Parathyroid adenoma (tissue), 2 donors: Measurements from ENCODE around the gene P2RY1.

Experiments used
- H2AFZ ChIP-seq: fragments of 300-600 bp; sonication (generic); one replicate; pipeline ENCODE4 v1.7.0; 2017; ENCODE audit warnings: antibody characterized with exemption, mild to moderate bottlenecking
- H3K27ac ChIP-seq: fragments of 300-600 bp; sonication (generic); one replicate; pipeline ENCODE4 v1.7.0; 2017
- H3K27me3 ChIP-seq: fragments of 300-600 bp; sonication (generic); one replicate; pipeline ENCODE4 v1.7.0; 2017; ENCODE audit warnings: low read length; ENCODE audit not compliant: control insufficient read depth, insufficient read depth
- H3K36me3 ChIP-seq: fragments of 300-600 bp; sonication (generic); one replicate; pipeline ENCODE4 v1.7.0; 2017; ENCODE audit warnings: low read length; ENCODE audit not compliant: control insufficient read depth, insufficient read depth
- H3K4me1 ChIP-seq: fragments of 300-600 bp; sonication (generic); one replicate; pipeline ENCODE4 v1.7.0; 2017; ENCODE audit warnings: control low read depth
- H3K4me2 ChIP-seq: fragments of 300-600 bp; sonication (generic); one replicate; pipeline ENCODE4 v1.7.0; 2017; ENCODE audit warnings: low read length
- H3K4me3 ChIP-seq: fragments of 300-600 bp; sonication (generic); one replicate; pipeline ENCODE4 v1.7.0; 2017; ENCODE audit warnings: low read depth, low read length
- H3K79me2 ChIP-seq: fragments of 300-600 bp; sonication (generic); one replicate; pipeline ENCODE4 v1.7.0; 2017; ENCODE audit warnings: control low read depth
- H3K9ac ChIP-seq: fragments of 300-600 bp; sonication (generic); one replicate; pipeline ENCODE4 v1.7.0; 2017; ENCODE audit warnings: mild to moderate bottlenecking
- H3K9me3 ChIP-seq: fragments of 300-600 bp; sonication (generic); one replicate; pipeline ENCODE4 v1.7.0; 2017; ENCODE audit warnings: low read length; ENCODE audit not compliant: control insufficient read depth
- CTCF ChIP-seq: fragments of 300-600 bp; sonication (generic); IDR thresholded peaks from one replicate; pipeline ENCODE4 v1.7.0; 2017; ENCODE audit warnings: antibody characterized with exemption, mild to moderate bottlenecking
- donor health status: primary hyperparathyroidism.

The P2RY1 gene, protein sequence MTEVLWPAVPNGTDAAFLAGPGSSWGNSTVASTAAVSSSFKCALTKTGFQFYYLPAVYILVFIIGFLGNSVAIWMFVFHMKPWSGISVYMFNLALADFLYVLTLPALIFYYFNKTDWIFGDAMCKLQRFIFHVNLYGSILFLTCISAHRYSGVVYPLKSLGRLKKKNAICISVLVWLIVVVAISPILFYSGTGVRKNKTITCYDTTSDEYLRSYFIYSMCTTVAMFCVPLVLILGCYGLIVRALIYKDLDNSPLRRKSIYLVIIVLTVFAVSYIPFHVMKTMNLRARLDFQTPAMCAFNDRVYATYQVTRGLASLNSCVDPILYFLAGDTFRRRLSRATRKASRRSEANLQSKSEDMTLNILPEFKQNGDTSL

GRCh38 chr3:152834776-152835600, at the start of gene P2RY1:
Gene P2RY1, plus strand, starts transcription at chr3:152835131. Its CDS starts 652 bp downstream, at chr3:152835783.
- TF ChIP-seq CTCF = no peak
- no peaks in the 10 kb centered on the region for H3K27me3 ChIP-seq
- no peaks in the 10 kb centered on the region for H3K4me1 ChIP-seq
- H3K27ac ChIP-seq = no peak within 1 kb of the TSS
- H3K4me2 ChIP-seq = peak within 1 kb of the TSS; percentile 70
- H3K79me2 ChIP-seq = no peaks in the 10 kb centered on the region
- no peaks in the 10 kb centered on the region for H3K9me3 ChIP-seq
- H3K36me3 ChIP-seq = no peaks in the 10 kb centered on the region
- peak within 1 kb of the TSS; percentile 61 for H2AFZ ChIP-seq
- H3K4me3 ChIP-seq = peak within 1 kb of the TSS; percentile 67
- H3K9ac ChIP-seq = no peak within 1 kb of the TSS

- Histone ChIP-seq H3K4me1 (no peaks in the 10 kb centered on the region), H3K79me2 (no peaks in the 10 kb centered on the region), H3K4me2 (no peak overlapping the region), H2AFZ (no peak overlapping the region), H3K4me3 (no peak overlapping the region), H3K36me3 (no peaks in the 10 kb centered on the region), H3K27ac (no peak overlapping the region), H3K9ac (no peak overlapping the region), H3K9me3 (no peaks in the 10 kb centered on the region), H3K27me3 (no peaks in the 10 kb centered on the region)
- no peak for TF ChIP-seq CTCF
Measured at GRCh38 chr3:152786977-152787681, 47.8 kb upstream of the P2RY1 start.

DNA sequence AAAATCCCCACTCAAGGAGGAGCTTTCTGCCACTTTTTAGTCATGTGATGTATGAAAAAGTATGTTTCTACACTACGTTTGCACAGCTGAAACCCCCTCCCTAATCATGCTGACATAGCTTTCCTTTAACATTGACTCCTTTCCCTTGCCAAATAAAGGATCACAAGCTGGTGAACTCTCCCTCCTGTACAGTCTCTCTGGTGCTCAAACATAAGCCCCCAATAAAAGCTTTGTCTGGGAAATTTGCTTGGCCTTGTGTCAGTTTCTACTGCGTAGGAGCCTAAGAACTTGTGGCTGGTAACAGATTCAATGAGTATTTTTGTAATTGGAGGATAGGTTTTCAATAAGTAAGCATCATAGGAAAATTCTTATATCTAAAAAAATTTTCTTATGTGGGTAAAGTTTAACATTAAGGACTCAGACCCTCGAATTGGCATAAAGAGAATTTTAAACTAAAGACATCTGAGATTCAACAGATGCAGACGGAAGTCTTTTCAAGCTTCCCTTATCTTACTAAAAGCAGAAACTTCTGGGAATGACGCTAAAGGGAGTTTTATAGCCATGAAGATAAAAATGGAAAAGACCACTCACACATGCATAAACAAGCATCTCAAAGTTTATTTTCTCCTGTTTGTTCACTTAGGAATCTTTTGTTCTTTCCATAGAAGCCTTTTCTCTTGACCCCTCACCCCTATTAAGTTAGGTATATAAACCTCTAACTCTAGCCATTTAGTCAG, 44.1 kb upstream of the P2RY1 start:
- Histone ChIP-seq H3K27ac (no peak overlapping the region), H3K9ac (no peak overlapping the region), H3K36me3 (no peaks in the 10 kb centered on the region), H3K4me1 (no peaks in the 10 kb centered on the region), H3K4me2 (no peak overlapping the region), H3K4me3 (no peak overlapping the region), H2AFZ (no peak overlapping the region), H3K79me2 (no peaks in the 10 kb centered on the region), H3K27me3 (no peaks in the 10 kb centered on the region), H3K9me3 (no peaks in the 10 kb centered on the region)
- TF ChIP-seq CTCF = no peak

DNA sequence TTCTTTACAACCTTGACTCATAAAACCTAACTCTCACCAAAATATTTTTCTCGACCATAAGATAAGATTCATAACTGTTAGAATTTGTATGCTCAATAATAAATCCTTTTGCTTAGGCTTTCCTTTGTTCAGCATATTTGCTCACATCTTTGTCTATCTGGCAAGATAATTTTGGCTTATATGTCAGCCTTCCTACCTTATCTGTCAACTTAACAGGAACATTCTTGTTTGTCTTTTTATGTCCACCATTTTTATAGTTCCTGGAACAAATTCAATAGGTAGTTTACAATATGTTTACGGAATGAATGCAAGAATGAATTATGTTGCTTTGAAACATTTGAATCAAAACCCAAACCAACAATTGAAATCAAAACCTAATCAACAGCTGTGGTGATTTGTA, 41.0 kb upstream of the P2RY1 start:
- Histone ChIP-seq H3K9me3 (no peaks in the 10 kb centered on the region), H3K4me1 (no peaks in the 10 kb centered on the region), H3K27ac (no peak overlapping the region), H3K79me2 (no peaks in the 10 kb centered on the region), H3K4me3 (no peak overlapping the region), H2AFZ (no peak overlapping the region), H3K4me2 (no peak overlapping the region), H3K9ac (no peak overlapping the region), H3K36me3 (no peaks in the 10 kb centered on the region), H3K27me3 (no peaks in the 10 kb centered on the region)
- TF ChIP-seq CTCF = no peak
